MM.1S (cell line): ENCODE data around the gene MAS1.

ENCODE experiments used
- EZH2 ChIP-seq: fragments of 300-600 bp; sonication (generic); optimal IDR thresholded peaks from 2 replicates; pipeline ENCODE3; 2017; ENCODE audit warnings: low read depth, mild to moderate bottlenecking, antibody characterized with exemption, low read length, mixed read lengths
- EZH2phosphoT487 ChIP-seq: fragments of 300-600 bp; sonication (generic); IDR thresholded peaks from 2 replicates; pipeline ENCODE4 v1.6.1; 2018; ENCODE audit warnings: antibody characterized with exemption, low read length
- TF ChIP-seq, protein P1 (sequence below): fragments of 300-600 bp; sonication (generic); IDR thresholded peaks from 2 replicates; pipeline ENCODE4 v1.5.1; 2016; ENCODE audit warnings: antibody characterized with exemption, low read length, mixed read lengths

DNA sequence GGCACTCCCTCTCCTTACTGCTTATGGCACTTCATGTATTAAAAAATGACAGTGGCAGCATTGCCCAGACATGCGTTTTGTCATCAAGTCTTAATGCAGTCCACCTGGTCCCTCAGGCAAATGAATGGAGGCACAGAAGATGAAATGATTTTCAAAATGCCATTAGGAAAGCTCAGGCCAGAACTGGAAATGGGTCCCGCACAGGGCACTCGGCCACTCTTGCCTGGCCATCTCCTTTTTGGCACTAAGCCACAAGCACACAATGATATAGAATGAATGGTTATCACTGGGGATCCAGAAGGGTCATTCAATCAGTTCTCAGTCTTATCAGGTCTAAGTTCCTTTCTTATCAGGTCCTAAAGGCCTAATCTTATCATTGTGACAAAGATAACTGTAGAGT lies 15.6 kb downstream of the MAS1 start:
- TF ChIP-seq, protein P1, sequence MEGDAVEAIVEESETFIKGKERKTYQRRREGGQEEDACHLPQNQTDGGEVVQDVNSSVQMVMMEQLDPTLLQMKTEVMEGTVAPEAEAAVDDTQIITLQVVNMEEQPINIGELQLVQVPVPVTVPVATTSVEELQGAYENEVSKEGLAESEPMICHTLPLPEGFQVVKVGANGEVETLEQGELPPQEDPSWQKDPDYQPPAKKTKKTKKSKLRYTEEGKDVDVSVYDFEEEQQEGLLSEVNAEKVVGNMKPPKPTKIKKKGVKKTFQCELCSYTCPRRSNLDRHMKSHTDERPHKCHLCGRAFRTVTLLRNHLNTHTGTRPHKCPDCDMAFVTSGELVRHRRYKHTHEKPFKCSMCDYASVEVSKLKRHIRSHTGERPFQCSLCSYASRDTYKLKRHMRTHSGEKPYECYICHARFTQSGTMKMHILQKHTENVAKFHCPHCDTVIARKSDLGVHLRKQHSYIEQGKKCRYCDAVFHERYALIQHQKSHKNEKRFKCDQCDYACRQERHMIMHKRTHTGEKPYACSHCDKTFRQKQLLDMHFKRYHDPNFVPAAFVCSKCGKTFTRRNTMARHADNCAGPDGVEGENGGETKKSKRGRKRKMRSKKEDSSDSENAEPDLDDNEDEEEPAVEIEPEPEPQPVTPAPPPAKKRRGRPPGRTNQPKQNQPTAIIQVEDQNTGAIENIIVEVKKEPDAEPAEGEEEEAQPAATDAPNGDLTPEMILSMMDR = no peak
- TF ChIP-seq EZH2 = no peak
- no peak for TF ChIP-seq EZH2phosphoT487
